Gastroesophageal sphincter (tissue), 3 donors: ENCODE results near the gene ABCG1.

ENCODE experiments used
- CTCF ChIP-seq, 4 experiments: fragments of 200-600 bp in 2 of 4; fragments of 450-650 bp in 2 of 4; sonication (generic) in 1 of 4; IDR thresholded peaks; one replicate each; pipeline ENCODE4 v1.5.1; 2017 to 2019; ENCODE audit warnings: antibody characterized with exemption in 4 of 4, mild to moderate bottlenecking in 2 of 4, moderate library complexity in 2 of 4
- EP300 ChIP-seq: sonication (generic); formaldehyde crosslinking; IDR thresholded peaks from one replicate; pipeline ENCODE4 v1.6.1; 2017; ENCODE audit warnings: antibody characterized with exemption, mild to moderate bottlenecking
- POLR2A ChIP-seq, 2 donors: fragments of 450-650 bp; IDR thresholded peaks; one replicate each; pipeline ENCODE4 v1.6.1; 2017; ENCODE audit warnings: antibody characterized with exemption in 2 of 2, mild to moderate bottlenecking in 2 of 2, moderate library complexity in 1 of 2
- POLR2AphosphoS5 ChIP-seq: sonication (generic); formaldehyde crosslinking; IDR thresholded peaks from one replicate; pipeline ENCODE4 v1.6.1; 2017; ENCODE audit warnings: antibody characterized with exemption

GRCh38 chr21:42234464-42235241 is 15.7 kb downstream of the ABCG1 start:
- TF ChIP-seq EP300 (no peak), POLR2AphosphoS5 (peak; percentile 39), CTCF (IDR thresholded peaks at IDR 0.05) (no peak), POLR2A (IDR thresholded peaks at IDR 0.05) (peak in 1 of 2 donors; percentile 20)
